ENCODE results near the gene PHF21B.

DNA sequence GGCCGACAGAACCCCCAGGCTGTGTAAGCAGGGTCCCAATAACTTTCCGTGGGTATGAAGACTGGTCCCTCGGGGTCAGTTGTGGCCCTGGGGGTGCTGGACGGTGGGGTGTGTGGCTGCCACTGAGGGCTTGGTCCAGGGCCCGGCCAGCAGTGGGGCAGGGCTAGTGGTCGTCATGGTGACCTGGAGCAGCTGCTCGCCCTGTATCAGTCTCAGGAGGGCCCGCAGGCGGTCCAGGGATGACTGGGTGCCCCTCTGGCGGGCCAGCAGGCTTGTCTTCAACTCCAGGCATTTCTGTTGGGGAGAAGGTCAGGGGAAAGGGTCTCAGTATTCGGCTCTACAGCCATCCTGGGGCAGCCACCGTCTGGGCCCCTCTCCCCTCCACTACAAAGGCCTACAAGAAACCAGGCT lies 126.8 kb downstream of the PHF21B start:
- TF ChIP-seq, protein P1, sequence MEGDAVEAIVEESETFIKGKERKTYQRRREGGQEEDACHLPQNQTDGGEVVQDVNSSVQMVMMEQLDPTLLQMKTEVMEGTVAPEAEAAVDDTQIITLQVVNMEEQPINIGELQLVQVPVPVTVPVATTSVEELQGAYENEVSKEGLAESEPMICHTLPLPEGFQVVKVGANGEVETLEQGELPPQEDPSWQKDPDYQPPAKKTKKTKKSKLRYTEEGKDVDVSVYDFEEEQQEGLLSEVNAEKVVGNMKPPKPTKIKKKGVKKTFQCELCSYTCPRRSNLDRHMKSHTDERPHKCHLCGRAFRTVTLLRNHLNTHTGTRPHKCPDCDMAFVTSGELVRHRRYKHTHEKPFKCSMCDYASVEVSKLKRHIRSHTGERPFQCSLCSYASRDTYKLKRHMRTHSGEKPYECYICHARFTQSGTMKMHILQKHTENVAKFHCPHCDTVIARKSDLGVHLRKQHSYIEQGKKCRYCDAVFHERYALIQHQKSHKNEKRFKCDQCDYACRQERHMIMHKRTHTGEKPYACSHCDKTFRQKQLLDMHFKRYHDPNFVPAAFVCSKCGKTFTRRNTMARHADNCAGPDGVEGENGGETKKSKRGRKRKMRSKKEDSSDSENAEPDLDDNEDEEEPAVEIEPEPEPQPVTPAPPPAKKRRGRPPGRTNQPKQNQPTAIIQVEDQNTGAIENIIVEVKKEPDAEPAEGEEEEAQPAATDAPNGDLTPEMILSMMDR (conservative IDR thresholded peaks at IDR 0.05; ENCODE audit: low read depth in 2 of 2): no peak
- TF ChIP-seq, protein P2, sequence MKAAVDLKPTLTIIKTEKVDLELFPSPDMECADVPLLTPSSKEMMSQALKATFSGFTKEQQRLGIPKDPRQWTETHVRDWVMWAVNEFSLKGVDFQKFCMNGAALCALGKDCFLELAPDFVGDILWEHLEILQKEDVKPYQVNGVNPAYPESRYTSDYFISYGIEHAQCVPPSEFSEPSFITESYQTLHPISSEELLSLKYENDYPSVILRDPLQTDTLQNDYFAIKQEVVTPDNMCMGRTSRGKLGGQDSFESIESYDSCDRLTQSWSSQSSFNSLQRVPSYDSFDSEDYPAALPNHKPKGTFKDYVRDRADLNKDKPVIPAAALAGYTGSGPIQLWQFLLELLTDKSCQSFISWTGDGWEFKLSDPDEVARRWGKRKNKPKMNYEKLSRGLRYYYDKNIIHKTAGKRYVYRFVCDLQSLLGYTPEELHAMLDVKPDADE (IDR thresholded peaks at IDR 0.05): no peak
